T-helper 1 cell treated with Interleukin-12 subunit alpha and Interleukin-12 subunit beta and Interleukin-4 antibody, amounts not matched to agents 30 ng/mL and 1 ng/mL, for 36 hours (primary cell): ENCODE data around the gene SP6. TPM values are rescaled to one million over a fixed set of nuclear protein-coding genes. Genes with fewer than 3 reads are reported as not detected.

ENCODE experiments used
- intact Hi-C: fragments of 100-400 bp; cut with micrococcal nuclease; formaldehyde crosslinking; loops from one replicate; pipeline ENCODE4 v1.15.1; 2024
- total RNA-seq: library from RNA; stranded (reverse); gene quantifications from 2 replicates; pipeline ENCODE4 v1.2.3, GENCODE V29; 2022

The SP6 gene
- 0.12 TPM in 1 of 2 replicates, not detected in the other for total RNA-seq

- intact Hi-C loops, result no loop called here
Observed at GRCh38 chr17:47850692-47851573, at the start of gene SP6. TSS of gene SP6 (minus strand) at chr17:47851163. CDS start at chr17:47848429, 2,734 bp downstream.

- intact Hi-C loops, result loop anchor here (5.0 kb wide), 1 partner anchor 1008 kb away; the partner anchor contains the start of gene UBE2Z
Observed at GRCh38 chr17:47899643-47900042, 48.7 kb upstream of the SP6 start.

- intact Hi-C loops, result loop anchor here (5.0 kb wide), 1 partner anchor 1009 kb away; the partner anchor contains the start of gene UBE2Z
Observed at GRCh38 chr17:47898241-47898640, 47.3 kb upstream of the SP6 start.

GRCh38 chr17:47897561-47897960 lies 46.6 kb upstream of the SP6 start:
- intact Hi-C loops, result loop anchor here (2.0 to 5.0 kb wide), 3 partner anchors 51 to 1010 kb away; partner anchors contain the start of gene UBE2Z

GRCh38 chr17:47896672-47897490 lies 45.9 kb upstream of the SP6 start:
- intact Hi-C loops, result loop anchor here (1.0 to 5.0 kb wide), 4 partner anchors 44 to 1010 kb away; partner anchors contain the start of genes PNPO and UBE2Z

- intact Hi-C loops, result loop anchor here (1.0 to 5.0 kb wide), 10 partner anchors 45 to 1011 kb away; partner anchors contain the start of genes CDK5RAP3, KPNB1, LRRC46 and MRPL10
Observed at GRCh38 chr17:47895856-47896671, 45.1 kb upstream of the SP6 start, which contains the start of gene SP2. TSS of gene SP2 (plus strand) at chr17:47896236. CDS start at chr17:47896287, 51 bp downstream.

- intact Hi-C loops, result loop anchor here (1.0 to 5.0 kb wide), 7 partner anchors 54 to 1012 kb away; partner anchors contain the start of genes CDK5RAP3, KPNB1, LRRC46 and MRPL10
Observed at GRCh38 chr17:47895347-47895855, 44.4 kb upstream of the SP6 start.

- intact Hi-C loops, result loop anchor here (1.0 to 5.0 kb wide), 7 partner anchors 53 to 1013 kb away; partner anchors contain the start of genes CDK5RAP3, KPNB1, LRRC46 and MRPL10
Observed at GRCh38 chr17:47894498-47895346, 43.8 kb upstream of the SP6 start.

GRCh38 chr17:47891545-47892088 lies 40.7 kb upstream of the SP6 start:
- intact Hi-C loops, result no loop called here

- intact Hi-C loops, result loop anchor here (1.0 kb wide), 2 partner anchors 49 to 114 kb away; partner anchors contain the start of gene SCRN2
Observed at GRCh38 chr17:47889734-47890529, 39.0 kb upstream of the SP6 start.

- intact Hi-C loops, result no loop called here
Observed at GRCh38 chr17:47888293-47888692, 37.3 kb upstream of the SP6 start.

GRCh38 chr17:47884905-47885730 lies 34.2 kb upstream of the SP6 start:
- intact Hi-C loops, result no loop called here

GRCh38 chr17:47884427-47884740 lies 33.4 kb upstream of the SP6 start:
- intact Hi-C loops, result no loop called here

GRCh38 chr17:47883589-47884426 lies 32.8 kb upstream of the SP6 start:
- intact Hi-C loops, result no loop called here

- intact Hi-C loops, result no loop called here
Observed at GRCh38 chr17:47882695-47883588, 32.0 kb upstream of the SP6 start.
